GM23338 (cell line): ENCODE results near the gene MIOS.

Experiments
- CTCF ChIP-seq, 2 experiments: fragments of 200-600 bp in 1 of 2; sonication (generic) in 1 of 2; conservative IDR thresholded peaks; 2 replicates each; pipeline versions ENCODE4 v1.5.1 to v1.6.1; 2016 to 2017; ENCODE audit warnings: antibody characterized with exemption in 2 of 2, low read depth in 2 of 2, mild to moderate bottlenecking in 2 of 2, moderate library complexity in 1 of 2
- EZH2 ChIP-seq: fragments of 200-600 bp; sonication (generic); IDR thresholded peaks from one replicate; pipeline ENCODE4 v1.8.0; 2017; ENCODE audit warnings: antibody characterized with exemption, mild to moderate bottlenecking, low read depth; ENCODE audit not compliant: unreplicated experiment

GRCh38 chr7:7612519-7612918 is 45.8 kb downstream of the MIOS start:
- no peak for TF ChIP-seq CTCF (conservative IDR thresholded peaks at IDR 0.05; ENCODE audit: low read depth in 2 of 2)
- no peak for TF ChIP-seq EZH2
